Middle frontal gyrus (tissue), 1 donor: Measurements from ENCODE around the gene SUCLG2.

ENCODE experiments used
- DNase-seq: peaks from one replicate; pipeline ENCODE4 v3.0.0-alpha.2; 2015; ENCODE audit warnings: low spot score; ENCODE audit errors: extremely low spot score

SUCLG2 gene

DNA sequence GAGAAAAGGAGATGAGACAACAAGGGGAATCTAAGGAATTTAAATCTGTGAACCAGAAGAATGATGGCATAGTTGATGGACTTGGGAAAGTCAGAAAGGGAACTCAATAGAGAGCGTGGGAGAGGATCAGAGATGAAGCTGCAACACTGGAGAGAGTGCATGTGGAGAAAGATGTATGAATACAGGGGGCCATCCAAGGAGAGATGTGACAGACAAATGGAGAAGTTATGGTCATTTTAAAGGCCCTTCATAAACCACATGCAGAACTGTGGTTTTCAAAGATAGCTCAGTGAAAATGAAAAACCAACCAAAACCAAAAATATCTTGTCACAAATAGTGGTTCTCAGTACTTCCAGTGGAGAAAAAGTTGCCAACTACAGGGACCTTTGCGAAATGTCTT, 265.2 kb downstream of the SUCLG2 start:
- no peak for DNase-seq

DNA sequence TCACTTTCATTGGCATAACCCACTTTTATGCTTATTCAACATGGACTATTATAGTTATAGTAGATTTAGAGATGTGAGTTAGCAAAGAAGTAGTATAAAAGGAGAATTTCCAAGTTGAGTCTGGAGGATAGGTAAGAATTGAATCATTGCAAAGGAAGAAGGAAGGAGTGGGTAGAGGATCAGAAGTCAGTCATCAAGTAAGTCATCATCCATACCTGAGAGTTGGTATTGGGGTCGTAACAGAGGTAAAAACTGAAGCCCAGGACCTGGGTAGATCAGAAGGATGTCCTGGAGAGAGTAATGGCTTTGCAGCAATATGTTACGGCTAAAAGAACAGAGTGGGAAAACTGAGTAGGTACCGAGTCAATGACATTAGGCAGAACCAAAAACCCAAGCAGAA, 265.7 kb downstream of the SUCLG2 start:
- no peak for DNase-seq

DNA sequence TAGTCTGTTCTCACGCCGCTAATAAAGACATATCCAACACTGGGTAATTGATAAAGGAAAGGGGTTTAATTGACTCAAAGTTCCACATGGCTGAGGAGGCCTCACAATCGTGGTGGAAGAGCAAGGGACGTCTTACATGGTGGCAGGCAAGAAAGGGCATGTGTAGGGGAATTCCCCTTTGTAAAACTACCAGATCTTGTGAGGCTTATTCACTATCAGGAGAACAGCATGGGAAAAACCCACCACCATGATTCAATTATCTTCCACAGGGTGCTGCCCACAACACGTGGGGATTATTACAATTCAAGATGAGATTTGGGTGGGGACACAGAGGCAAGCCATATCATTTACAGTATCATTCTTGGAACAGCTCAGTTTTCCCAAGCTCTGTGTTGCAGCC, 268.0 kb downstream of the SUCLG2 start:
- no peak for DNase-seq

DNA sequence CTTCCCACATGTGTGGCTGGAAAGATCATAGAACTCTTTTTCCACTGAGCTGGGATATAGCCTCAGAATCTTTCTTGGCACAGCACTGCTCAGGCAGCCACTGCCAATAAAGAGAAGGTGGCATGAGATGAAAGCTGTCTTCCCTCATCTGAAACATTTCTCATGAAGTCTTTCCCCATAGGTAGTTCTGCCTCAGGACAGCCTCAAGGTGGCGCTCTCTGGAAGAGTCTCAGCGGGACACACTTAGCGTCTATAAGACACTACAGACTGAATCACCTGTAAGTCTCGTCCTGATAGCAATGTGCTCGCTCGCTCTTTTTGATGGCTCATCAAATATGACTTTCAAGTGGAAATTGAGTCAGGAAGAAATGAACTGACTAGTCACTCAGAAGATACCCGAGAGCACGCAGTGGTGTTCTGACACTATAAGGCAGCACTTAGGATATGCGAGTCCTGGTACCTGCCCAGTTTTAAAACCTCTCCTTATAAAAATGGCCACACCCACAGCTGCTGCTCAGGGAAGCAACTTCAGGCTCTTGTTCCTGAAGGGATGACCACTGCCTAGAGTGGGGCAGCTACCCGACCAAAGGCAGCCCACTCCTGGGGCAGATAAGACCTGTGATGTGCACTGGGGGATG, 269.5 kb downstream of the SUCLG2 start:
- no peak for DNase-seq

DNA sequence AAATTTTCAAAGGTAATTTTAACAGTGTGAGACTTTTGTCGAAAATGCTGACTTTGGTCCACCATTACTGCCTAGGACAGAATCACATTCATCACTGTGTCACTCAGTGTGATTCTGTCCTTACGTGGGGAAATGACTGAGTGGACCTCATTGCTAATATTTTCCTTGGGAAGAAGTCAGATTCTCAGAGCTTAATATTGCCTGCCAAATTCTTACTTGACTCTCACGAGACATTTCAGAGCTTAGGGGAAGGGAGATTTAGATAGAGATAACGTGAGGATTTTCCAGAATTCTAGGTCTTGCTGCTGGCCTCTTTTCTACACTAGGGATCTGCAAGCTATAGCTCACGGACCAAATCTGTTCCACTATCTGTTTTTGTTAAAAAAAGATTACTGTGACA, 270.4 kb downstream of the SUCLG2 start:
- no peak for DNase-seq

DNA sequence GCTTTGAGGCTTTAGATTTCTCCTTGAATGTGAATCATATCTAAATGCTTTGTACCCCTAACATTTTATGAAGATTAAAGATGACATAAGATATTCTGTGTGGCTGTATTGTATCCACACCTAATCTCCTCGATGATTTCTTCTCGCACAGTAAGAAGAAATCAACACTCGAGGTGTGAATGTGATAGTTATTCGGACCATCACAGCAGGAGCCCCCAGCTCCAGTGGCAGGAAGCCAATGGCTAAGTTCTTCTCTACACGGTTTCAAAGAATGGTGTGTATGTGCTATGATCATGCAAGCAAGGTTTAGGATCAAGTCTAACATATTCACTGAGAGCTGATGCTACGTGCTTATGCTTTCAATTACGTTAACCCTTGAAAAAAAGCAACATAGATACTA, 271.0 kb downstream of the SUCLG2 start:
- no peak for DNase-seq

DNA sequence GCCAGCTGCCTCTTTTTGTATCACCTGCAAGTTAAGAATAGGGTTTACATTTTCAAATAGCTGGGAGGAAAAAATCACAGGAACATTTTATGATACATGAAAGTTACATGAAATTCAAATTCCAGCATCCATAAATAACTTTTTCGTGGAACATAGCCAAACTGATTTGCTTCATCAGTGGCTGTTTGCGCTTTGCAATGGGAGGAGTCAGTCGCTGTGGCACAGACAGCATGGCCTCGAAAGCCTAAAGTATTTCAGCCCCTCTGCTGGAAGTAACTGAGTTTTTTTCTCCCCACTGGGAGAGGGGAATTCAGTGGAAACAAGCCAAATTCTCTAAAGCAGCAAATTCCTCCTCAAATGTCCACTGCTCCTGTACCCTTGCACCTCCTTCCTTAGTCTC, 271.9 kb downstream of the SUCLG2 start:
- no peak for DNase-seq

DNA sequence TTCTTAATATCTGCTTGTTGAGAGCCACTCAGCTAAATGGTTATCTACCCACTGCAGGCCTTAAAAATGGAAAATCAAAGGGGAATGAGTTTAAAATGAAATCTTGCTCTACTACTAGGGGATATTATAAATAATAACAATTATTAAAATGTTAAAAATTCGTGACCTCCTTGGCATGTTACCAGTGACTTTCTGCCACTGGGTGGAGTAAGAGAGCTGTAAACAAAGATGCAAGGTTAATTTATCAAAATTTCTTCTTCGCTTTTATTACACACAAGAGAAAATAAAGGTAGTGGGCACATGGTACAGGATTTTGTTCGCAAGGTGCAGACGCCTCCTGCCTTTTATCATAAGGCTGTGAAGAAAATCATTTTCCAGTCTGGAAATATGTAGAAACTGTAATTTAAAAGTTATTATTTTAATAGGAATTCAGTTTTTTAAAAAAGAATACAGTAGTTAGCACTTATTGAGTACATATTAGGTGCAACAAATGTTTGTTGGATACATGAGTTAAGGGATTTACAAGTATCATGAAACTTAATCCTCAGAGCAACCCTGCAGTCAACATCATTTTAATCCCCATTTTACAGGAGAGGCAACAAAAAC, 272.6 kb downstream of the SUCLG2 start:
- no peak for DNase-seq

DNA sequence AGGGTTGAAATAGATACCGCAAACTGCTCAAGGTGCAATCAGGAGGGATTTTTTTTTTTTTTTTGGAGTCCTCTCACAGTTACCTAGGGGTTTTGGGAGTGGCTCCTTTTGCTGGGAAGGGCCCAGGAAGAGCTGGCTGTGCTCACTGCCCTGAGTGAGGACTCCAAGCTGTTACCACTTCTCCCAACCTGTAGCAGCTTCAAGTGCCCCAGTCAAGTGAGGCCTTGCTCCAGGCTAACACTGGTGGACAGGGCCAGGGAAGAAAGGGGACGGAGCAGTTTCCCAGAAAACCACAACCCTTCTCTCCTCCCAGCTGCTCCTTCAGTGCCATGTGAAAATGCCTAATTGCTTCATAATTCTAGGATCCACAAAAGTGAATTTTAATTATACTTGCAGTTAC, 274.3 kb downstream of the SUCLG2 start:
- DNase-seq: no peak

DNA sequence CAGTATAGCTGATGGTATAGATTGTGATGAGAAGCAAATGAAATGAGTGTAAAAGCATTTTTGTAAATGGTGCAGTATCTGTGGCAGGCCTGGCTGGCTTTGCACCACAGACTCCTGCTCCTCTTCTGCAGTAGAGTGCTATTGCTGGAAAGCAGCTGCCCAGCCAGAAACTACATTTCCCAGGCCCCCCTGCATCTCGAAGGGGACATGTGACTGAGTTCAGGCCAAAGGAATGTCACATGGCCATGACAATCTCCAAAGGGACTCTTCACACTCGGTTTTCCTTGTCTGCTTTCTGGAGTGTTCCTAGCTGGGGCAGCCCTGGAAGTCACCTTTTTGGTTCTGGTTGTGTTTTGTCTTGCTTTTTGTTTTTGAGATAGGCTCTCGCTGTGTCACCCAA, 277.1 kb downstream of the SUCLG2 start:
- DNase-seq: no peak

DNA sequence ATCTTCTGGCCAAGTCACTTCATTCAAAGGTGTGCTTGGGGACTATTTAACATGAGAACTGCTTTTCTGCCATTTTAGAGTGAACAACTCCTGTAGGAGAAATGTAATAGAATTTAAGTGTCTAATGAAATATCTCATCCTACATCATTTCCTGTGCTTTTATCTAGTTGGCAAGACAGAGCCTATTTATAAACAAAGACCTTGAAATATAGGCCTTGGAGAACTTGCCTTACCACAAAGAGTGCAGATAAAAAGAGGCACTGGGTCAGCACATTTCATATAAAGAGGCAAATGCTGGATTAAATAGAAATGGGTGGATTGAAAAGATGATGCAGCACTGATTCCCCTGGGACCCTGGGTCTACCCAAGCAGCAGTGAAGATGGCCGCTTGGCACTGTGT, 278.0 kb downstream of the SUCLG2 start:
- no peak for DNase-seq

DNA sequence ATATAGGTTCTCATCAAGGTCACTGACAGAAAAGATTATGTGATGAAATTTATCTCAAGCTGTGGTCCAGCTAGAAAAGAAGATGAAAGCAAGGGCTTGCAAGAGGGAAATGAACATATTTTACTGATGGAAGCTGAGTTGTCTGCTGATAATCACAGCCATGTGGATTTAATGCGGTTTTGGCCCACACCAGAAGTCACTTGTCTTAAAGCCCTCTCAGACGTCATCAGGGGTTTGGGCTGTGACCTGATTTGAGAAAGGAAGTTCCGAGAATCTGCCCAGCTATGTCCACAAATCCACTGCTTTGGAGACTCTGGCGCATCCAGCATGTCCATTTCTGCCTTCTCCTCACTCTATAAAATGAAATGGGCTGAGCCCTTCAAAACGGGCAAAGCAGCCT, 278.4 kb downstream of the SUCLG2 start:
- no peak for DNase-seq

DNA sequence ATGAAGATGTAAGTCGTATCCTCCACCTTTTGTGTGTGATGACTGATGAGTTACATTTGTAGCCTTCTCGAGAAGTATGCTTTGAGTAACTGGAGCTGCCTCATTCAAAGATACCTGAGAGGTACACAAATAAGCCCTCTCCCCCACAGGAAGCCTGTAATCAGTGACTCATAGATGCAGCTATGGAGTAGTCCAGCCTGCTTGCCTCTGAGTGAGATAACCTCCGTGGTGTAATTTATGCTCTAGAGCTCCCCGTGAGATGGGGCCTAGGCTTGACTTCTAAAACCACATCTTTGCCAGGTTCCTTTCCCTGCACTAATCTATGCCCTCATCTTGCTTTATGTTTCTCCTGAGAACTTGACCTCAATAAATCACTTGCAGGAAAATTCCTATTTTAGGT, 291.7 kb downstream of the SUCLG2 start:
- no peak for DNase-seq

DNA sequence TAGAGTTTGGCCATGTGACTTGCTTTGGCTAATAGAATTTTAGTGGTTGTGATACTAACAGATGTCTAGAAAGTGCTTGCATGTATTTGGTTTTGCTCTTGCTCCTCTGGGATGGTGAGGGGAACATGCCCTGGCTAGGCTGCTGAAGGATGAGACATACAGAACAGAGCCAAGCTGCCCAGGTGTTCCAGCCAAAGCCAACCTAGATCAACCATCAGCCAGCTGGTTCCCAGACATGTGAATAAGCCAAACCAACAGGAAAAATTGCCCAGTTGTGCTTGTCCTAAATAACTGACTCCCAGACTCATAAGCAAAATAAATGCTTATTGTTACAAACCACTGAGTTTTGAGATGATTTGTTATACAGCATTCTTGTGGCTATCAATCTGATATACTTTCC, 292.6 kb downstream of the SUCLG2 start:
- no peak for DNase-seq

DNA sequence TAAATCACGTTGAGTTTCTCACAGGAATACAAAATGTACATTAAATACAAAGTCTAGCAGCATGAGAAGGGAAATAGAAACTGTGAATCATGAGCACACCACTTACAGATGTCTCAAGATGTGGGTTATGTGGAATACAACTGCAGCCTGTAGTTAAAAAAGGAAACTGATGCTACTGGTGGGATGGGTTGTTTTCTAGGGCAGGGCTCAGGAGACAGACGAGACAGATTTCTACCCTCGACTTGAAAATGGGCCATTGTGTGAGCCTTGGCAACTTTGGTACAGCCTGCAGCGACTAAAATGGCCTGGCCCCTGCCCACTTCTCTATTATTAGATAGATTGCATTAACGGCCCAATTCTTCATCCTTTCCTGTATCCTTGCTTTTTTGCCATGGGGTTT, 293.1 kb downstream of the SUCLG2 start:
- DNase-seq: no peak

DNA sequence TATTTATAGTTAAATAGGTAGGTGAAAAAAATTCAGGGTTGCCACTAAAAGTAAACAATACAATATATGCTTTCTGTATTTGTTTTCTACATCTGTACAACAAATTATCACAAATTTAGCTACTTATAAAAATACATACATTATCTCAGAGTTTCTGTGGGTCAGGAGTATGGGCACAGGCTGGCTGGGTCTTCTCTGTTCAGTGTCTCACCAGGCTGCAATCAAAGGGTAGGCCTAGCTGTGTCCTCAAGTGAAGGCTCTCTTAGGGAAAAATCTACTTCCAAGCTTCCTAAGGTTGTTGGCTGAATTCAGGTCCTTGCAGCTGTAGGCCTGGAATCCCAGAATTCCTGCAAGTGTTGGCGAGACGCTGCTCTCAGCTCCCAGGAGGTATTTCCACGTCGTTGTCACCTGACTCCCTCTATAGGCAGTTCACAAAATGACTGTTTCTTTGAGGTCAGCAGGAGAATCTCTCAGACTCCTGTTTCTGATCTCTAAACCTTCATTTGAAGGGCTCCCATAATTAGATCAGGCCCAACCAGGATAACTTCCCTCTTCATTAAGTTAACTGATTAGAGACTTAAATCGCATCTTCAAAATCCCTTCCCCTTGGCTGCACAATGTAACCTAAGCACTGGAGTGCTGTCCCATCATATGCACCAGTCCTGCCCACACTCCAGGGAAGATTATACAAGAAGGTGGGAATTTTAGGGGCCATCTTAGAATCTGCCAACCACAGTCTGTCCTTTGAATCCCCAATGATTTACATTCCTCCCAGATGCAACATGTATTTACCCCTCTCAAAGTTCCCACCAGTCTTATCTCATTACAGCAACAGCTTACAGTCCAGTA, 296.6 kb downstream of the SUCLG2 start:
- DNase-seq: no peak

DNA sequence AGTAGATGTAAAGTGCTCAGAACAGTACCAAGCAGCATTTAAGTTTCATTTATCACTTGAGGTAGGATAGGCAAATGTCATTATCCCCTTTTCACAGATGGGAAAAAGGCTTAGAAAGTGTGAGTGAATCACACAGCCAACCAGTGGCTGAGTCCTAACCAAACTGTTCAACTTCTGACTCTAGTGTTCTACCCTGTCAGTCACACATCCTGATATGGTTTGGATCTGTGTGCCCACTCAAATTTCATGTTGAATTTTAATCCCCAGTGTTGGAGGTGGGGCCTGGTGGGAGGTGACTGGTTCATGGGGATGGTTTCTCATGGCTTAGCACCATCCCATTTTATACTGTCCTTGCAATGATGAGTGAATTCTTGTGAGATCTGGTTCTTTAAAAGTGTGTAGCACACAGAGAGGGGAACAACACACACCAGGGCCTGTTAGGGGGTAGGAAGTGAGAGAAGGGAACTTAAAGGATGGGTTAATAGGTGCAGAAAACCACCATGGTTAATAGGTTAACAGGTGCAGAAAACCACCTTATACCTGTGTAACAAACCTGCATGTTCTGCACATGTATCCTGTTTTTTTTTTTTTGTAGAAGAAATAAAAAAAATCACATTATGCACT, 304.7 kb downstream of the SUCLG2 start:
- DNase-seq: no peak

DNA sequence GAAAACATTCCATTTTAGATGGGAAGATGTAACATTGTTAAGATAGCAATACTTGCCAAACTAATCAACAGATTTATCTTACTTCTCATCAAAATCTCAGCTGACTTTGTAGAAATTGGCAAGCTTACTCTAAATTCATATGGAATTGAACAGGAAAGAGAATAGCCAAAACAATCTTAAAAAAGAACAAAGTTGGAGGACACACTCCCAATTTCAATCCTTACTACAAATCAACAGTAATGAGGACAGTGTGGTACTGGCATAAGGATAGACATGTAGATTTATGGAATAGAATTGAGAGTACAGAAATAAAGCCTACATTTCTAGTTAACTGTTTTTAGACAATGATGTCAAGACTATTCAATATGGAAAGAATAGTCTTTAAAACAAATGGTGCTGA, 308.3 kb downstream of the SUCLG2 start:
- DNase-seq: no peak

DNA sequence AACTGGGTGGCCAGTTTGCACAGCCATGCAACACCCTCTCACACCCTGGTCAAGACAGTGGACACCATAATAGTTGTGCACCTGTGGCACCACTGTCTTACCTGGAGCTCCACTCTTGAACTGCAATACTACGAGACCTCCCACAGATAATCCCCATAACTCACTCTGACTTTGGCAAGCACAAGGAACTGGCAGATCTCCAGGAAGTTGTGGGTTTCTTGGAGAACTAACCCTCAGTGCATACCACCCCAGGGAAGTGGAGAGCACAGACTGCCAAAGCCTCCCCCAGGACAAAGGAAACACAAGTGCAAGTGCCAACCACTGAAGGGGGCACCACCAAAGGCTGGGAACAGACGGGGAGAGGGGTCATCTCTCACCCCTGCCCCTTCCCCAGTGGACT, 318.6 kb downstream of the SUCLG2 start:
- no peak for DNase-seq

DNA sequence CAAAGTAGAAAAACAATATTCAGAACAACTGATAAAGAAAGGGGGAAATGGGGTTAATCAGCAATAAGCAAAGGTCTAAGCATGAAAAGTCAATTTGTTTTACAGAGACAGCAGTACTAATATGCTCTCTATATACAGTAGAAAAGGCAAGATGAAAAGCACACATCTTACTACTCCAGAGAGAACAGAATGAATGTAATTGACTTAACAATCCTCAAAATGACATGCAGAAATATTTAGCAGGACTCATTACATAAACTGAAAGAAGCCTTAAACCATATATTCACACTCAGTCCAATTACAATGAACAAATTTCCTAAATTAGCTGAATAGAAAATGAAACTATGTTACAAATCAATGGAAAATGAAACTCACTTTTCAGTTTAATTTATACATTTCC, 319.8 kb downstream of the SUCLG2 start:
- DNase-seq: no peak

DNA sequence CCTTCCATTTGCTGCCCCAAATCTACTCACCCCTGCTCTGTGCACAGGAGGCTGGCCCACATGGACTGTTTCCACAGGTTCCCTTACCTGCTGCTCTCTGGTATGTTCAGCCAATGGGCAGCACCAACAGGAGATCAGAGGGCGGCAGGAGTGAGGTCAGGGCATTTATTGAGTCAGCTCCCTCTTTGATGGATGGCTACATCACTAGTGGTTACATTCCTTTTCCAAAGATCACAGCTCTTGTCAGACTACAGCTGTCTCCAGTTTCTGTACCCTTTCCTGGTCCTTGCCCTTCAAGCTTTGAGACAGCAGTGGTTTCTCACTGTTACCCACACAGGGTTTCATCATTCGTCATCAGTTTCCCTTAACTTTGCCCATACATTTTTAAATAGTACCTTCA, 325.1 kb downstream of the SUCLG2 start:
- DNase-seq: no peak

DNA sequence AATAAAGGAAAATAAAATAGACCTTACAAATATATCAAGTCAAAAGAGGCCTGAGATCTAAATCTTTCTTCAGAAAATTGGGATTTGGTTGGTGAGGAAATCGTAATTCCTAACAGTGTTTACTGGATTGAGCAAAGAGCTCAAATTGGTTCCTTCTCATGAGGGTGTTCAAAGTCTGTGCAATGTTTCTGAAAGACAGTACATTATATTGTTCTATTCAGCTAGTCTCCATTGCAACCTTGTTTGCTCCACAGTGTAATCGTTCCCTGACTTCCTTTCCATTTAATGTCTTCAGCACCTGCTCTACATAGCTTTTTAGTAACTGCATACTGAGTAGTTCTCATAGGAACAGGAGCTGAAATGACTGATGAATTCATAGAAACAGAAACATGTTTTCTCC, 326.8 kb downstream of the SUCLG2 start:
- DNase-seq: no peak
